H9 (cell line): ENCODE results near the gene PKMYT1. TPM values are rescaled to one million over a fixed set of nuclear protein-coding genes. Genes with fewer than 3 reads are reported as not detected.

Experiments used
- DNase-seq: peaks from one replicate; pipeline ENCODE4 v3.0.0-alpha.2; 2017
- H2AFZ ChIP-seq: one replicate; pipeline ENCODE4 v1.6.1; 2013; ENCODE audit warnings: mild to moderate bottlenecking, low read length, control low read depth, moderate library complexity
- H2AK5ac ChIP-seq: 2 replicates; pipeline ENCODE4 v1.6.1; 2013; ENCODE audit warnings: low read length, control low read depth, mixed read lengths; ENCODE audit not compliant: insufficient read length
- H2BK120ac ChIP-seq: one replicate; pipeline ENCODE4 v1.6.1; 2013; ENCODE audit warnings: low read depth, mild to moderate bottlenecking, low read length, control low read depth, inconsistent platforms; ENCODE audit not compliant: poor library complexity, severe bottlenecking
- H2BK12ac ChIP-seq: 2 replicates; pipeline ENCODE4 v1.6.1; 2013; ENCODE audit warnings: low read length, control low read depth, mixed read lengths, low read depth; ENCODE audit not compliant: insufficient read length
- H2BK15ac ChIP-seq: 2 replicates; pipeline ENCODE4 v1.6.1; 2013; ENCODE audit warnings: low read depth, low read length, control low read depth
- H2BK20ac ChIP-seq: one replicate; pipeline ENCODE4 v1.6.1; 2013; ENCODE audit warnings: low read depth, mild to moderate bottlenecking, low read length, control low read depth, inconsistent platforms; ENCODE audit not compliant: poor library complexity, severe bottlenecking
- H2BK5ac ChIP-seq: 2 replicates; pipeline ENCODE4 v1.6.1; 2013; ENCODE audit warnings: low read length, control low read depth, mixed read lengths; ENCODE audit not compliant: insufficient read length
- H3K14ac ChIP-seq: 2 replicates; pipeline ENCODE4 v1.6.1; 2013; ENCODE audit warnings: low read length, control low read depth; ENCODE audit not compliant: insufficient read depth
- H3K18ac ChIP-seq: 2 replicates; pipeline ENCODE4 v1.6.1; 2013; ENCODE audit warnings: low read depth, mild to moderate bottlenecking, mixed read lengths, low read length, control low read depth; ENCODE audit not compliant: insufficient read length
- H3K23ac ChIP-seq: 2 replicates; pipeline ENCODE4 v1.6.1; 2013; ENCODE audit warnings: low read length, control low read depth, mixed read lengths, low read depth; ENCODE audit not compliant: insufficient read length
- H3K23me2 ChIP-seq: 2 replicates; pipeline ENCODE4 v1.6.1; 2013; ENCODE audit warnings: low read depth, mild to moderate bottlenecking, mixed read lengths, low read length, control low read depth; ENCODE audit not compliant: insufficient read length, poor library complexity, severe bottlenecking
- H3K27ac ChIP-seq: 2 replicates; pipeline ENCODE4 v1.5.1; 2013; ENCODE audit warnings: low read length, control low read depth, mixed read lengths, low read depth; ENCODE audit not compliant: insufficient read length
- H3K27me3 ChIP-seq: 2 replicates; pipeline ENCODE4 v1.6.1; 2013; ENCODE audit warnings: low read length, control low read depth, inconsistent platforms; ENCODE audit not compliant: insufficient read depth
- H3K4ac ChIP-seq: 2 replicates; pipeline ENCODE4 v1.6.1; 2013; ENCODE audit warnings: low read depth, mild to moderate bottlenecking, control low read depth, inconsistent platforms, low read length, moderate library complexity
- H3K4me1 ChIP-seq: 2 replicates; pipeline ENCODE4 v1.6.1; 2013; ENCODE audit warnings: low read length, control low read depth, inconsistent platforms; ENCODE audit not compliant: insufficient read depth
- H3K4me2 ChIP-seq: 2 replicates; pipeline ENCODE4 v1.6.1; 2013; ENCODE audit warnings: low read length, control low read depth, mixed read lengths; ENCODE audit not compliant: insufficient read length, insufficient read depth
- H3K56ac ChIP-seq: 2 replicates; pipeline ENCODE4 v1.6.1; 2013; ENCODE audit warnings: low read depth, mild to moderate bottlenecking, mixed read lengths, low read length, control low read depth; ENCODE audit not compliant: insufficient read length
- H3K79me1 ChIP-seq: 2 replicates; pipeline ENCODE4 v1.6.1; 2013; ENCODE audit warnings: low read depth, mild to moderate bottlenecking, moderate library complexity, low read length, control low read depth, inconsistent platforms; ENCODE audit not compliant: insufficient read depth, poor library complexity, severe bottlenecking
- H3K79me2 ChIP-seq: 2 replicates; pipeline ENCODE4 v1.6.1; 2013; ENCODE audit warnings: low read length, control low read depth, inconsistent platforms; ENCODE audit not compliant: insufficient read depth
- H3K9ac ChIP-seq: 2 replicates; pipeline ENCODE4 v1.6.1; 2013; ENCODE audit warnings: low read length, control low read depth, mixed read lengths; ENCODE audit not compliant: insufficient read length; ENCODE audit errors: extremely low read depth
- H3K9me3 ChIP-seq: one replicate; pipeline ENCODE4 v1.6.1; 2013; ENCODE audit warnings: low read depth, low read length, inconsistent platforms; ENCODE audit not compliant: control insufficient read depth
- H3T11ph ChIP-seq: one replicate; pipeline ENCODE4 v1.6.1; 2013; ENCODE audit warnings: mild to moderate bottlenecking, low read length, control low read depth, inconsistent platforms
- H4K20me1 ChIP-seq: one replicate; pipeline ENCODE4 v1.6.1; 2013; ENCODE audit not compliant: control insufficient read depth, insufficient read length, insufficient read depth
- H4K5ac ChIP-seq: 2 replicates; pipeline ENCODE4 v1.6.1; 2013; ENCODE audit warnings: low read depth, mild to moderate bottlenecking, mixed read lengths, low read length, control low read depth; ENCODE audit not compliant: insufficient read length
- H4K8ac ChIP-seq: replicated peaks from 2 replicates; pipeline ENCODE4 v1.6.1; 2013; ENCODE audit warnings: low read length, control low read depth, mixed read lengths, low read depth; ENCODE audit not compliant: insufficient read length
- H4K91ac ChIP-seq: 2 replicates; pipeline ENCODE4 v1.6.1; 2013; ENCODE audit warnings: low read depth, mild to moderate bottlenecking, moderate library complexity, mixed read lengths, low read length, control low read depth; ENCODE audit not compliant: insufficient read length
- H3K27ac Mint-ChIP-seq, 3 experiments: 2 replicates in 2 of 3; 3 replicates in 1 of 3; pipeline ENCODE4 v1.8.0; 2020 to 2021; ENCODE audit warnings: mixed read lengths in 3 of 3, mild to moderate bottlenecking in 1 of 3, moderate library complexity in 1 of 3
- H3K27me3 Mint-ChIP-seq: 2 replicates; pipeline ENCODE4 v1.8.0; 2021; ENCODE audit warnings: low read depth, mild to moderate bottlenecking, moderate library complexity, mixed read lengths
- H3K36me3 Mint-ChIP-seq, 3 experiments: 2 replicates in 2 of 3; 3 replicates in 1 of 3; pipeline ENCODE4 v1.8.0; 2020 to 2021; ENCODE audit warnings: low read depth in 3 of 3, mixed read lengths in 3 of 3; ENCODE audit not compliant: insufficient read depth in 1 of 3
- H3K4me1 Mint-ChIP-seq, 2 experiments: 2 replicates each; pipeline ENCODE4 v1.8.0; 2020; ENCODE audit warnings: mixed read lengths in 2 of 2
- H3K4me3 Mint-ChIP-seq, 2 experiments: 2 replicates in 1 of 2; 3 replicates in 1 of 2; pipeline ENCODE4 v1.8.0; 2020 to 2021; ENCODE audit warnings: mild to moderate bottlenecking in 2 of 2, mixed read lengths in 2 of 2, moderate library complexity in 1 of 2
- H3K9me3 Mint-ChIP-seq, 2 experiments: 2 replicates in 1 of 2; 3 replicates in 1 of 2; pipeline ENCODE4 v1.8.0; 2020; ENCODE audit warnings: mild to moderate bottlenecking in 2 of 2, mixed read lengths in 2 of 2, moderate library complexity in 1 of 2
- CTCF ChIP-seq: fragments of 200-600 bp; sonication (generic); conservative IDR thresholded peaks from 3 replicates; pipeline ENCODE4 v1.8.0; 2021; ENCODE audit warnings: antibody characterized with exemption, mild to moderate bottlenecking
- WGBS: extraction: QIAGEN DNeasy Blood & Tissue Kit; methylation state at CpG from one replicate; pipeline ENCODE4 v1.1.7; 2013; ENCODE audit warnings: missing lambda C conversion rate, low lambda C conversion rate, mixed read lengths; ENCODE audit not compliant: insufficient read length; ENCODE audit errors: extremely low coverage; 5-methylcytosine and 5-hydroxymethylcytosine counted together
- total RNA-seq: library from RNA; stranded (reverse); gene quantifications from 2 replicates; pipeline ENCODE4 v1.2.1, GENCODE V29; 2021

Gene PKMYT1
- total RNA-seq, 1 experiment from 2014 or later = 114 TPM

- Histone ChIP-seq H3K79me2 (no peaks in the 10 kb centered on the region; the same call in 1 of the 2 replicates), H3K27ac (peak overlapping the region; percentile 66), H3T11ph (no peak overlapping the region), H4K91ac (no peak overlapping the region), H3K18ac (peak overlapping the region; percentile 27), H3K4ac (no peak overlapping the region), H3K4me2 (peak overlapping the region; percentile 51), H3K14ac (no peak overlapping the region; the same call in 1 of the 2 replicates), H3K23me2 (peaks cover 26% of the 10 kb centered on the region), H3K9me3 (no peaks in the 10 kb centered on the region), H3K23ac (no peak overlapping the region), H2BK5ac (peak overlapping the region; percentile 43), H3K79me1 (no peaks in the 10 kb centered on the region), H2BK20ac (no peak overlapping the region), H2AK5ac (no peak overlapping the region), H2AFZ (no peak overlapping the region), H4K20me1 (no peaks in the 10 kb centered on the region), H3K4me1 (peaks cover 2% of the 10 kb centered on the region; the same call in 1 of the 2 replicates), H3K9ac (peak overlapping the region; percentile 21), H3K27me3 (no peaks in the 10 kb centered on the region), H2BK12ac (peak overlapping the region; percentile 48), H3K56ac (no peak overlapping the region), H4K8ac (no peak overlapping the region), H2BK15ac (no peak overlapping the region), H4K5ac (no peak overlapping the region), H2BK120ac (no peak overlapping the region)
- Mint-ChIP-seq H3K4me1 (peaks cover 24 to 52% of the 10 kb centered on the region in 2 experiments), H3K27ac (peak overlapping the region; percentile 98 to 100 (median 99)), H3K36me3 (peaks cover 15 to 42% (median 32%) of the 10 kb centered on the region in 3 experiments), H3K9me3 (no peaks in the 10 kb centered on the region; a peak in 2 of 5 replicates), H3K4me3 (peak overlapping the region; percentile 93 to 96), H3K27me3 (peaks cover 9% of the 10 kb centered on the region)
- no CpG with 5 or more reads among the region's 8 CpGs for WGBS
- TF ChIP-seq CTCF = no peak
- DNase-seq = no peak
These were observed 42.6 kb upstream of the PKMYT1 start for GRCh38 chr16:3022684-3023414.
